WTC11 (cell line): ENCODE measurements around the gene GUCA1A. TPM values are rescaled to one million over a fixed set of nuclear protein-coding genes. Genes with fewer than 3 reads are reported as not detected.

Source experiments
- ATAC-seq: fragments of 200-7000 bp; cut with Tn5 transposase; 2 replicates; pipeline ENCODE4 v1.10.0; 2021; ENCODE audit warnings: mild to moderate bottlenecking, moderate library complexity
- CTCF ChIA-PET: fragments of 300-600 bp; sonication (Branson Sonifier 250); formaldehyde crosslinking; loops from one replicate; lab custom pipeline; 2021; ENCODE audit warnings: antibody characterized with exemption; lab: Charles Lee
- POLR2A ChIA-PET: fragments of 350-600 bp; sonication (Branson Sonifier 250); formaldehyde crosslinking; loops from one replicate; lab custom pipeline; 2021; ENCODE audit warnings: antibody characterized with exemption; lab: Charles Lee
- DNase-seq: peaks from one replicate; pipeline ENCODE4 v3.0.0; 2021; ENCODE audit warnings: low spot score
- H3K27ac Mint-ChIP-seq: 2 replicates; pipeline ENCODE4 v1.8.0; 2021; ENCODE audit warnings: mixed read lengths
- H3K27me3 Mint-ChIP-seq: 2 replicates; pipeline ENCODE4 v1.8.0; 2021; ENCODE audit warnings: low read depth, mild to moderate bottlenecking, moderate library complexity, mixed read lengths
- H3K36me3 Mint-ChIP-seq: 2 replicates; pipeline ENCODE4 v1.8.0; 2021; ENCODE audit warnings: mixed read lengths
- H3K4me1 Mint-ChIP-seq: 2 replicates; pipeline ENCODE4 v1.8.0; 2022; ENCODE audit warnings: mixed read lengths
- H3K4me3 Mint-ChIP-seq: 2 replicates; pipeline ENCODE4 v1.8.0; 2021; ENCODE audit warnings: mild to moderate bottlenecking, moderate library complexity, mixed read lengths
- H3K9me3 Mint-ChIP-seq: 2 replicates; pipeline ENCODE4 v1.8.0; 2021; ENCODE audit warnings: mixed read lengths
- CBFB ChIP-seq: sonication (generic); formaldehyde crosslinking; IDR thresholded peaks from 2 replicates; pipeline ENCODE4 v1.8.1; 2022; ENCODE audit warnings: mild to moderate bottlenecking, low read depth, missing genetic modification reagents
- ESRRA ChIP-seq: sonication (generic); formaldehyde crosslinking; IDR thresholded peaks from 2 replicates; pipeline ENCODE4 v1.8.1; 2022; ENCODE audit warnings: mild to moderate bottlenecking, missing genetic modification reagents, borderline replicate concordance
- ETV6 ChIP-seq: sonication (generic); formaldehyde crosslinking; IDR thresholded peaks from 2 replicates; pipeline ENCODE4 v1.8.1; 2022; ENCODE audit warnings: mild to moderate bottlenecking, missing genetic modification reagents
- GTF2I ChIP-seq: fragments of 250-450 bp; sonication (Bioruptor Pico); conservative IDR thresholded peaks from 2 replicates; pipeline ENCODE4 v1.4.0; 2021; ENCODE audit warnings: mild to moderate bottlenecking
- HMGXB4 ChIP-seq: sonication (generic); formaldehyde crosslinking; IDR thresholded peaks from 2 replicates; pipeline ENCODE4 v1.8.1; 2023; ENCODE audit warnings: mild to moderate bottlenecking, moderate library complexity, missing genetic modification reagents
- IRF1 ChIP-seq: sonication (generic); formaldehyde crosslinking; IDR thresholded peaks from 2 replicates; pipeline ENCODE4 v1.8.0; 2023; ENCODE audit warnings: missing genetic modification reagents
- NR1H2 ChIP-seq: sonication (generic); formaldehyde crosslinking; IDR thresholded peaks from 2 replicates; pipeline ENCODE4 v1.9.0; 2021; ENCODE audit warnings: mild to moderate bottlenecking, moderate library complexity, missing genetic modification reagents
- NR2C2 ChIP-seq: sonication (generic); formaldehyde crosslinking; IDR thresholded peaks from 2 replicates; pipeline ENCODE4 v1.8.0; 2022; ENCODE audit warnings: mild to moderate bottlenecking, missing genetic modification reagents
- SMAD3 ChIP-seq: sonication (generic); formaldehyde crosslinking; IDR thresholded peaks from 2 replicates; pipeline ENCODE4 v1.8.0; 2022; ENCODE audit warnings: missing genetic modification reagents, mild to moderate bottlenecking, borderline replicate concordance
- TEAD4 ChIP-seq: sonication (generic); formaldehyde crosslinking; IDR thresholded peaks from 2 replicates; pipeline ENCODE4 v1.8.0; 2022; ENCODE audit warnings: mild to moderate bottlenecking, missing genetic modification reagents
- USF2 ChIP-seq: sonication (generic); formaldehyde crosslinking; IDR thresholded peaks from 2 replicates; pipeline ENCODE4 v1.8.1; 2023; ENCODE audit warnings: mild to moderate bottlenecking, missing genetic modification reagents, moderate library complexity
- ZNF396 ChIP-seq: fragments of 250-450 bp; sonication (Bioruptor Pico); IDR thresholded peaks from 2 replicates; pipeline ENCODE4 v1.8.0; 2021; ENCODE audit warnings: mild to moderate bottlenecking, moderate library complexity, borderline replicate concordance
- ZNF512 ChIP-seq: sonication (generic); formaldehyde crosslinking; IDR thresholded peaks from 2 replicates; pipeline ENCODE4 v1.8.1; 2022; ENCODE audit warnings: missing genetic modification reagents, borderline replicate concordance
- total RNA-seq: library from RNA; stranded (reverse); gene quantifications from 3 replicates; pipeline ENCODE4 v1.2.3, GENCODE V29; 2021
- TF ChIP-seq, protein P1 (sequence below): sonication (generic); formaldehyde crosslinking; IDR thresholded peaks from 2 replicates; pipeline ENCODE4 v1.8.0; 2022; ENCODE audit warnings: mild to moderate bottlenecking, missing genetic modification reagents
- TF ChIP-seq, protein P2 (sequence below): sonication (generic); formaldehyde crosslinking; conservative IDR thresholded peaks from 2 replicates; pipeline ENCODE4 v1.8.1; 2022; ENCODE audit warnings: mild to moderate bottlenecking, missing genetic modification reagents
- TF ChIP-seq, protein P3 (sequence below): sonication (generic); formaldehyde crosslinking; IDR thresholded peaks from 2 replicates; pipeline ENCODE4 v1.8.0; 2023; ENCODE audit warnings: mild to moderate bottlenecking, missing genetic modification reagents
- TF ChIP-seq, protein P4 (sequence below): sonication (generic); formaldehyde crosslinking; IDR thresholded peaks from 2 replicates; pipeline ENCODE4 v1.8.0; 2022; ENCODE audit warnings: missing genetic modification reagents

Gene GUCA1A
- total RNA-seq, 1 experiment from 2014 or later: 10.9 TPM

- peaks cover 28% of the 10 kb centered on the region for H3K4me1 Mint-ChIP-seq
- H3K9me3 Mint-ChIP-seq: no peaks in the 10 kb centered on the region
- CTCF ChIA-PET: interaction anchor here (1.1 to 2.4 kb wide), 3 partner anchors 50 to 60 kb away, joined by 3 to 14 read pairs (median 4); no protein-coding TSS in a partner anchor
- no peak for TF ChIP-seq TEAD4 (CRISPR knock-in tag)
- no peak for TF ChIP-seq ETV6 (CRISPR knock-in tag)
- no peak for TF ChIP-seq CBFB
- TF ChIP-seq, protein P1, sequence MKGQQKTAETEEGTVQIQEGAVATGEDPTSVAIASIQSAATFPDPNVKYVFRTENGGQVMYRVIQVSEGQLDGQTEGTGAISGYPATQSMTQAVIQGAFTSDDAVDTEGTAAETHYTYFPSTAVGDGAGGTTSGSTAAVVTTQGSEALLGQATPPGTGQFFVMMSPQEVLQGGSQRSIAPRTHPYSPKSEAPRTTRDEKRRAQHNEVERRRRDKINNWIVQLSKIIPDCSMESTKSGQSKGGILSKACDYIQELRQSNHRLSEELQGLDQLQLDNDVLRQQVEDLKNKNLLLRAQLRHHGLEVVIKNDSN: no peak
- no peak for TF ChIP-seq USF2
- TF ChIP-seq NR2C2: no peak
- TF ChIP-seq, all 79 proteins: peak for 0
- ATAC-seq: no peak
- Mint-ChIP-seq H3K4me3 (no peak overlapping the region), H3K27me3 (peaks cover 31% of the 10 kb centered on the region), H3K36me3 (peaks cover under 1% of the 10 kb centered on the region; the same call in 1 of the 2 replicates), H3K27ac (no peak overlapping the region)
- no peak for DNase-seq
- POLR2A ChIA-PET: no interaction called here
Measured at GRCh38 chr6:42154461-42155209, 18.5 kb upstream of the GUCA1A start.

GRCh38 chr6:42155293-42155692 lies 17.9 kb upstream of the GUCA1A start:
- Mint-ChIP-seq H3K36me3 (no peaks in the 10 kb centered on the region), H3K9me3 (no peaks in the 10 kb centered on the region), H3K4me1 (peaks cover 28% of the 10 kb centered on the region), H3K4me3 (no peak overlapping the region), H3K27ac (no peak overlapping the region), H3K27me3 (peaks cover 35% of the 10 kb centered on the region)
- ChIA-PET CTCF (interaction anchor here (1.3 to 2.4 kb wide), 4 partner anchors 12 to 59 kb away, joined by 3 to 14 read pairs (median 4); no protein-coding TSS in a partner anchor), POLR2A (interaction anchor here (0.7 kb wide), 1 partner anchor 264 kb away, joined by 3 read pairs; no protein-coding TSS in a partner anchor)
- no peak for TF ChIP-seq ZNF396 (CRISPR knock-in tag)
- no peak for TF ChIP-seq ESRRA (CRISPR knock-in tag)
- no peak for TF ChIP-seq NR1H2 (CRISPR knock-in tag)
- no peak for TF ChIP-seq GTF2I (CRISPR knock-in tag)
- TF ChIP-seq ZNF512: no peak
- no peak for TF ChIP-seq HMGXB4 (CRISPR knock-in tag)
- DNase-seq (no peak), ATAC-seq (no peak)

DNA sequence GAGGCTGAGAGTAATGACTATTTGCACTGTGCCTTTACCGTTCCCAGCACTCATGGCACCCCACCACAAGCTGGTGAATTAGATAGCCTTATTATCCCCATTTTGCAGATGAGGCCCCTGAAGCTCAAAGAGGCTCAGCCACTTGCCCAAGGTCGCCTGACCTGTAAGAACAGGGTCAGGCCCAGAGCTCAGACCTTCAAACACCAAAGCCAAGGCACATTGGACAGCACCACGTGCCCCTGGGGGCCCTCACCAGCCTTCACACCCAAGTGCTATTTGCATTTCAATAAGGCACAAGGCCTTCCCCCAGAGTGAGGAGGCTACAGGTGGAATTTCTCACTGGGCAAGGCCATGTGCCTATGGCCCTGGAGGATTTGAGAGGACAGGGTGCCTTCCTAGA lies 16.5 kb upstream of the GUCA1A start:
- peaks cover 38% of the 10 kb centered on the region for H3K4me1 Mint-ChIP-seq
- no peak overlapping the region for H3K27ac Mint-ChIP-seq
- ATAC-seq: peak; percentile 47
- no peaks in the 10 kb centered on the region for H3K9me3 Mint-ChIP-seq
- no peaks in the 10 kb centered on the region for H3K36me3 Mint-ChIP-seq
- CTCF ChIA-PET: interaction anchor here (0.7 to 2.4 kb wide), 6 partner anchors 10 to 391 kb away, joined by 3 to 14 read pairs (median 4); no protein-coding TSS in a partner anchor
- peaks cover 46% of the 10 kb centered on the region for H3K27me3 Mint-ChIP-seq
- no peak overlapping the region for H3K4me3 Mint-ChIP-seq
- DNase-seq: no peak
- POLR2A ChIA-PET: interaction anchor here (0.6 to 1.9 kb wide), 4 partner anchors 12 to 224 kb away, joined by 3 to 7 read pairs (median 4); partner anchors contain the start of gene C6orf132
- peak; percentile 72; the same call in 1 of the 2 replicates for TF ChIP-seq SMAD3 (CRISPR knock-in tag)
- TF ChIP-seq, protein P2, sequence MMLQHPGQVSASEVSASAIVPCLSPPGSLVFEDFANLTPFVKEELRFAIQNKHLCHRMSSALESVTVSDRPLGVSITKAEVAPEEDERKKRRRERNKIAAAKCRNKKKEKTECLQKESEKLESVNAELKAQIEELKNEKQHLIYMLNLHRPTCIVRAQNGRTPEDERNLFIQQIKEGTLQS (CRISPR knock-in tag): no peak
- peak; percentile 85; the same call in 1 of the 2 replicates for TF ChIP-seq IRF1 (CRISPR knock-in tag)
- TF ChIP-seq, protein P3, sequence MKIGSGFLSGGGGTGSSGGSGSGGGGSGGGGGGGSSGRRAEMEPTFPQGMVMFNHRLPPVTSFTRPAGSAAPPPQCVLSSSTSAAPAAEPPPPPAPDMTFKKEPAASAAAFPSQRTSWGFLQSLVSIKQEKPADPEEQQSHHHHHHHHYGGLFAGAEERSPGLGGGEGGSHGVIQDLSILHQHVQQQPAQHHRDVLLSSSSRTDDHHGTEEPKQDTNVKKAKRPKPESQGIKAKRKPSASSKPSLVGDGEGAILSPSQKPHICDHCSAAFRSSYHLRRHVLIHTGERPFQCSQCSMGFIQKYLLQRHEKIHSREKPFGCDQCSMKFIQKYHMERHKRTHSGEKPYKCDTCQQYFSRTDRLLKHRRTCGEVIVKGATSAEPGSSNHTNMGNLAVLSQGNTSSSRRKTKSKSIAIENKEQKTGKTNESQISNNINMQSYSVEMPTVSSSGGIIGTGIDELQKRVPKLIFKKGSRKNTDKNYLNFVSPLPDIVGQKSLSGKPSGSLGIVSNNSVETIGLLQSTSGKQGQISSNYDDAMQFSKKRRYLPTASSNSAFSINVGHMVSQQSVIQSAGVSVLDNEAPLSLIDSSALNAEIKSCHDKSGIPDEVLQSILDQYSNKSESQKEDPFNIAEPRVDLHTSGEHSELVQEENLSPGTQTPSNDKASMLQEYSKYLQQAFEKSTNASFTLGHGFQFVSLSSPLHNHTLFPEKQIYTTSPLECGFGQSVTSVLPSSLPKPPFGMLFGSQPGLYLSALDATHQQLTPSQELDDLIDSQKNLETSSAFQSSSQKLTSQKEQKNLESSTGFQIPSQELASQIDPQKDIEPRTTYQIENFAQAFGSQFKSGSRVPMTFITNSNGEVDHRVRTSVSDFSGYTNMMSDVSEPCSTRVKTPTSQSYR (CRISPR knock-in tag): peak; percentile 83; the same call in 1 of the 2 replicates
- TF ChIP-seq, protein P4, sequence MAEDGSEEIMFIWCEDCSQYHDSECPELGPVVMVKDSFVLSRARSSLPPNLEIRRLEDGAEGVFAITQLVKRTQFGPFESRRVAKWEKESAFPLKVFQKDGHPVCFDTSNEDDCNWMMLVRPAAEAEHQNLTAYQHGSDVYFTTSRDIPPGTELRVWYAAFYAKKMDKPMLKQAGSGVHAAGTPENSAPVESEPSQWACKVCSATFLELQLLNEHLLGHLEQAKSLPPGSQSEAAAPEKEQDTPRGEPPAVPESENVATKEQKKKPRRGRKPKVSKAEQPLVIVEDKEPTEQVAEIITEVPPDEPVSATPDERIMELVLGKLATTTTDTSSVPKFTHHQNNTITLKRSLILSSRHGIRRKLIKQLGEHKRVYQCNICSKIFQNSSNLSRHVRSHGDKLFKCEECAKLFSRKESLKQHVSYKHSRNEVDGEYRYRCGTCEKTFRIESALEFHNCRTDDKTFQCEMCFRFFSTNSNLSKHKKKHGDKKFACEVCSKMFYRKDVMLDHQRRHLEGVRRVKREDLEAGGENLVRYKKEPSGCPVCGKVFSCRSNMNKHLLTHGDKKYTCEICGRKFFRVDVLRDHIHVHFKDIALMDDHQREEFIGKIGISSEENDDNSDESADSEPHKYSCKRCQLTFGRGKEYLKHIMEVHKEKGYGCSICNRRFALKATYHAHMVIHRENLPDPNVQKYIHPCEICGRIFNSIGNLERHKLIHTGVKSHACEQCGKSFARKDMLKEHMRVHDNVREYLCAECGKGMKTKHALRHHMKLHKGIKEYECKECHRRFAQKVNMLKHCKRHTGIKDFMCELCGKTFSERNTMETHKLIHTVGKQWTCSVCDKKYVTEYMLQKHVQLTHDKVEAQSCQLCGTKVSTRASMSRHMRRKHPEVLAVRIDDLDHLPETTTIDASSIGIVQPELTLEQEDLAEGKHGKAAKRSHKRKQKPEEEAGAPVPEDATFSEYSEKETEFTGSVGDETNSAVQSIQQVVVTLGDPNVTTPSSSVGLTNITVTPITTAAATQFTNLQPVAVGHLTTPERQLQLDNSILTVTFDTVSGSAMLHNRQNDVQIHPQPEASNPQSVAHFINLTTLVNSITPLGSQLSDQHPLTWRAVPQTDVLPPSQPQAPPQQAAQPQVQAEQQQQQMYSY (CRISPR knock-in tag): no peak
